GM23248 (cell line): ENCODE data around the gene MAFF.

Experiments used
- EZH2 ChIP-seq: fragments of 200-600 bp; sonication (generic); IDR thresholded peaks from 2 replicates; pipeline ENCODE4 v1.6.1; 2018; ENCODE audit warnings: antibody characterized with exemption, mild to moderate bottlenecking; ENCODE audit not compliant: insufficient read depth, poor library complexity, severe bottlenecking
- EZH2phosphoT487 ChIP-seq: fragments of 200-600 bp; sonication (generic); IDR thresholded peaks from 2 replicates; pipeline ENCODE4 v1.6.1; 2018; ENCODE audit warnings: antibody characterized with exemption, moderate library complexity, mild to moderate bottlenecking, low read depth; ENCODE audit not compliant: insufficient read depth

DNA sequence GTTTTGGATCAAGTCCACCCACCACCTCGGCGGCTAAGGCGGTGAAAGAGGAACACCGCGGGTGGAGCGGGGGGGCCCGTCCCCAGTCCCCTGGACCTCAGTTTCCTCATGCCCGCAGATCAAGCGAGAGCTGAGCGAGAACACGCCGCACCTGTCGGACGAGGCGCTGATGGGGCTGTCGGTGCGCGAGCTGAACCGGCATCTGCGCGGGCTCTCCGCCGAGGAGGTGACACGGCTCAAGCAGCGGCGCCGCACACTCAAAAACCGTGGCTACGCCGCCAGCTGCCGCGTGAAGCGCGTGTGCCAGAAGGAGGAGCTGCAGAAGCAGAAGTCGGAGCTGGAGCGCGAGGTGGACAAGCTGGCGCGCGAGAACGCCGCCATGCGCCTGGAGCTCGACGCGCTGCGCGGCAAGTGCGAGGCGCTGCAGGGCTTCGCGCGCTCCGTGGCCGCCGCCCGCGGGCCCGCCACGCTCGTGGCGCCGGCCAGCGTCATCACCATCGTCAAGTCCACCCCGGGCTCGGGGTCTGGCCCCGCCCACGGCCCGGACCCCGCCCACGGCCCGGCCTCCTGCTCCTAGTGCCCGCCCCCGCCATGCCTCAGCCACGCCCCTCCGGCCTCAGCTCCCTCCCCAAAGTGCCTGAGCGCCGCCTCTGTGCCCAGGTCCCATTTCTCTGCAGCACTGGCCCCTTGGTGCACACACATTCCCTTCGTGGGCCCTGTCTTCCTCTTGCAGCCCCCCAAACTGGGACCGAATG, 12.7 kb downstream of the MAFF start:
- TF ChIP-seq EZH2 (no peak), EZH2phosphoT487 (no peak)
